Thyroid gland (tissue), 4 donors: Measurements from ENCODE around the gene DENND5B.

Experiments used
- POLR2A ChIP-seq, 2 donors: fragments of 450-650 bp; IDR thresholded peaks; one replicate each; pipeline ENCODE4 v1.6.1; 2017; ENCODE audit warnings: antibody characterized with exemption in 2 of 2, mild to moderate bottlenecking in 2 of 2, moderate library complexity in 1 of 2
- TF ChIP-seq, protein P1 (sequence below), 6 experiments: fragments of 200-600 bp in 3 of 6; fragments of 450-650 bp in 3 of 6; sonication (generic) in 3 of 6; IDR thresholded peaks; one replicate each; pipeline ENCODE4 v1.5.1; 2016 to 2019; ENCODE audit warnings: antibody characterized with exemption in 6 of 6, mild to moderate bottlenecking in 2 of 6, inconsistent platforms in 1 of 6, moderate library complexity in 1 of 6

DNA sequence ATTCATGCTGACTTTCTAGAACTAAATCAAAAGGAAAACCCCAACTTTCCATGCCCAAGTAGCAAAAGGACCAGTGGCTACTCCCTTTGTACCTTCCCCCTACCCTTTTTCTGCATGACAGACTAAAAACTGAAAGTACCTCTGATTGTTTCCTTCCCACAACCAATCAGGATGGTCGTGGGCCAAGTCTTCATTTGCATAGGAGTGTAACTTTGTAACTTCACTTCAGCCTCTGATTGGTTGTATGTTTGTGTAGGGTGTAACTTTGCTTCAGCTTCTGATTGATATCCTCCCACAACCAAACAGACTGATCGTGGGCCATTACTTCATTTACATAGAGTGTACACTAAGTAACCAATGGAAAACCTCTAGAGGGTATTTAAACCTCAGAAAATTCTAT lies 96.5 kb downstream of the DENND5B start:
- TF ChIP-seq, protein P1, sequence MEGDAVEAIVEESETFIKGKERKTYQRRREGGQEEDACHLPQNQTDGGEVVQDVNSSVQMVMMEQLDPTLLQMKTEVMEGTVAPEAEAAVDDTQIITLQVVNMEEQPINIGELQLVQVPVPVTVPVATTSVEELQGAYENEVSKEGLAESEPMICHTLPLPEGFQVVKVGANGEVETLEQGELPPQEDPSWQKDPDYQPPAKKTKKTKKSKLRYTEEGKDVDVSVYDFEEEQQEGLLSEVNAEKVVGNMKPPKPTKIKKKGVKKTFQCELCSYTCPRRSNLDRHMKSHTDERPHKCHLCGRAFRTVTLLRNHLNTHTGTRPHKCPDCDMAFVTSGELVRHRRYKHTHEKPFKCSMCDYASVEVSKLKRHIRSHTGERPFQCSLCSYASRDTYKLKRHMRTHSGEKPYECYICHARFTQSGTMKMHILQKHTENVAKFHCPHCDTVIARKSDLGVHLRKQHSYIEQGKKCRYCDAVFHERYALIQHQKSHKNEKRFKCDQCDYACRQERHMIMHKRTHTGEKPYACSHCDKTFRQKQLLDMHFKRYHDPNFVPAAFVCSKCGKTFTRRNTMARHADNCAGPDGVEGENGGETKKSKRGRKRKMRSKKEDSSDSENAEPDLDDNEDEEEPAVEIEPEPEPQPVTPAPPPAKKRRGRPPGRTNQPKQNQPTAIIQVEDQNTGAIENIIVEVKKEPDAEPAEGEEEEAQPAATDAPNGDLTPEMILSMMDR (IDR thresholded peaks at IDR 0.05), result no peak
- no peak for TF ChIP-seq POLR2A (IDR thresholded peaks at IDR 0.05)
